ENCODE data around the gene CASQ2.

GRCh38 chr1:115660151-115660550 lies 108.4 kb downstream of the CASQ2 start:
- TF ChIP-seq POLR2A (IDR thresholded peaks at IDR 0.05) (no peak), CTCF (IDR thresholded peaks at IDR 0.05) (no peak)
